ENCODE results near the gene AOX1. TPM values are rescaled to one million over a fixed set of nuclear protein-coding genes. Genes with fewer than 3 reads are reported as not detected.

The AOX1 gene
- total and polyA plus RNA-seq, 2 of the 8 experiments (the other 6 are each of a cell fraction or from before 2014, with no cell fraction given), result 5.6 to 8.3 TPM

- Histone ChIP-seq H2AK5ac (ENCODE audit: low read depth, low read length) (no peak overlapping the region), H2BK12ac (ENCODE audit: low read depth, low read length) (no peak overlapping the region), H3K56ac (replicated peaks; ENCODE audit: insufficient read length, low read depth, low read length) (no peak overlapping the region), H3K9ac (replicated peaks in 1 of 4; ENCODE audit: extremely low read depth in 1 of 4, low read depth in 3 of 4, low read length in 3 of 4) (no peak overlapping the region), H3K27me3 (replicated peaks in 1 of 4; ENCODE audit: control insufficient read depth in 3 of 4, extremely low read depth in 1 of 4, insufficient read depth in 3 of 4, low read length in 3 of 4) (no peaks in the 10 kb centered on the region), H2BK5ac (ENCODE audit: low read depth, low read length) (no peak overlapping the region), H4K91ac (replicated peaks; ENCODE audit: insufficient read length, low read length) (no peak overlapping the region), H4K8ac (ENCODE audit: extremely low read depth, insufficient read depth, low read length) (no peak overlapping the region), H3K4me3 (ENCODE audit: extremely low read depth in 1 of 4, insufficient read depth in 2 of 4, low read depth in 3 of 4, low read length in 4 of 4) (no peak overlapping the region), H3K14ac (ENCODE audit: insufficient read length) (no peak overlapping the region), H3K4me1 (replicated peaks in 1 of 4; ENCODE audit: control insufficient read depth in 3 of 4, insufficient read depth in 4 of 4, low read length in 3 of 4) (no peaks in the 10 kb centered on the region), H3K27ac (ENCODE audit: low read depth, low read length) (no peak overlapping the region), H3K4ac (replicated peaks; ENCODE audit: insufficient read length, low read depth, low read length) (no peak overlapping the region), H2BK20ac (ENCODE audit: low read length) (no peak overlapping the region), H3K79me2 (ENCODE audit: control insufficient read depth in 1 of 2, insufficient read depth in 2 of 2, low read length in 2 of 2) (no peaks in the 10 kb centered on the region), H3K18ac (ENCODE audit: extremely low read depth, low read length) (no peak overlapping the region), H2BK120ac (replicated peaks; ENCODE audit: low read depth, low read length) (no peak overlapping the region), H3K9me3 (ENCODE audit: insufficient read depth in 2 of 2, low read depth in 1 of 2, low read length in 1 of 2) (no peaks in the 10 kb centered on the region), H4K5ac (ENCODE audit: insufficient read length, low read depth, low read length) (no peak overlapping the region), H4K20me1 (replicated peaks in 1 of 2; ENCODE audit: control insufficient read depth in 1 of 2, insufficient read depth in 2 of 2, low read length in 2 of 2) (no peaks in the 10 kb centered on the region), H3K36me3 (ENCODE audit: control insufficient read depth in 2 of 4, insufficient read depth in 4 of 4, low read length in 3 of 4) (no peaks in the 10 kb centered on the region), H3K23ac (ENCODE audit: insufficient read length) (no peak overlapping the region), H3K79me1 (ENCODE audit: low read depth, low read length) (no peaks in the 10 kb centered on the region), H2BK15ac (ENCODE audit: low read length) (no peak overlapping the region), H3K23me2 (ENCODE audit: low read depth, low read length) (no peaks in the 10 kb centered on the region), H2AFZ (ENCODE audit: low read length) (peak overlapping the region; percentile 27; the same call in 1 of the 2 replicates), H3K4me2 (ENCODE audit: insufficient read depth in 1 of 2, low read depth in 2 of 2, low read length in 2 of 2) (no peak overlapping the region)
- POLR2A ChIA-PET (ENCODE audit: partially characterized antibody), result interaction anchor here (0.8 kb wide), 1 partner anchor 10 kb away, joined by 3 read pairs; no protein-coding TSS in a partner anchor
- FAIRE-seq (no peak), DNase-seq (ENCODE audit: low read depth in 1 of 2, low spot score in 2 of 2) (no peak)
- WGBS, 2 experiments (ENCODE audit: extremely low coverage in 1 of 2, insufficient coverage in 1 of 2, insufficient read length in 1 of 2, insufficient replicate concordance in 2 of 2, low coverage in 1 of 2, low lambda C conversion rate in 2 of 2, missing lambda C conversion rate in 1 of 2), result 84% methylated on average over 11 of the region's 11 CpGs; no CpG with 5 or more reads in 1 of the 2 experiments
- TF ChIP-seq ASH2L (IDR thresholded peaks at IDR 0.05; ENCODE audit: low read length), result no peak
- TF ChIP-seq BACH1 (IDR thresholded peaks at IDR 0.05; ENCODE audit: low read length), result no peak
- peak in 2 of 3 experiments; percentile 18 to 30; a peak in 2 of 4 replicates for TF ChIP-seq CTCF (IDR thresholded peaks at IDR 0.05; ENCODE audit: control extremely low read depth in 1 of 3, insufficient read depth in 1 of 3, low read depth in 1 of 3, low read length in 3 of 3)
- peak in 1 of 2 experiments; percentile 27; a peak in 2 of 4 replicates for TF ChIP-seq RAD21 (IDR thresholded peaks at IDR 0.05 in 1 of 2, conservative IDR thresholded peaks at IDR 0.05 in 1 of 2; ENCODE audit: low read depth in 2 of 2, low read length in 2 of 2)
- TF ChIP-seq TEAD4 (IDR thresholded peaks at IDR 0.05; ENCODE audit: low read depth, low read length), result no peak
- TF ChIP-seq SIX5 (IDR thresholded peaks at IDR 0.05; ENCODE audit: low read depth, low read length), result no peak
- TF ChIP-seq SUZ12 (IDR thresholded peaks at IDR 0.05; ENCODE audit: low read length), result no peak
- CTCF ChIA-PET (ENCODE audit: partially characterized antibody), result interaction anchor here (0.9 to 2.0 kb wide), 2 partner anchors 12 to 28 kb away, joined by 3 to 5 read pairs; no protein-coding TSS in a partner anchor
Measured at GRCh38 chr2:200677721-200678532, 92.1 kb downstream of the AOX1 start.
